HepG2 (cell line): ENCODE results near the gene VPREB3. TPM values are rescaled to one million over a fixed set of nuclear protein-coding genes. Genes with fewer than 3 reads are reported as not detected.

ENCODE experiments used
- ARNT2 ChIP-seq: sonication (generic); formaldehyde crosslinking; IDR thresholded peaks from 2 replicates; pipeline ENCODE4 v1.8.0; 2022; ENCODE audit warnings: mild to moderate bottlenecking, low read depth, missing genetic modification reagents, moderate library complexity
- GMEB1 ChIP-seq: sonication (generic); formaldehyde crosslinking; IDR thresholded peaks from 2 replicates; pipeline ENCODE4 v1.5.1; 2020; ENCODE audit warnings: missing genetic modification reagents, mild to moderate bottlenecking, borderline replicate concordance
- KDM4B ChIP-seq: sonication (generic); formaldehyde crosslinking; IDR thresholded peaks from 2 replicates; pipeline ENCODE4 v1.4.0; 2020; ENCODE audit warnings: missing genetic modification reagents
- MAF1 ChIP-seq: sonication (generic); formaldehyde crosslinking; IDR thresholded peaks from 2 replicates; pipeline ENCODE4 v1.5.0; 2020; ENCODE audit warnings: missing genetic modification reagents, borderline replicate concordance
- RFXAP ChIP-seq: sonication (generic); formaldehyde crosslinking; IDR thresholded peaks from 2 replicates; pipeline ENCODE4 v1.4.0; 2020; ENCODE audit warnings: missing genetic modification reagents, borderline replicate concordance
- SALL1 ChIP-seq: sonication (generic); formaldehyde crosslinking; IDR thresholded peaks from 2 replicates; pipeline ENCODE4 v1.8.0; 2022; ENCODE audit warnings: mild to moderate bottlenecking, missing genetic modification reagents
- SOX6 ChIP-seq, 2 experiments: fragments of 450-650 bp in 1 of 2; sonication (generic) in 1 of 2; formaldehyde crosslinking in 1 of 2; IDR thresholded peaks; 2 replicates each; pipeline versions ENCODE4 v1.4.0 to v1.6.1; 2017 to 2020; ENCODE audit warnings: antibody characterized with exemption in 1 of 2, mild to moderate bottlenecking in 1 of 2, missing genetic modification reagents in 1 of 2
- SPEN ChIP-seq: sonication (generic); formaldehyde crosslinking; IDR thresholded peaks from 2 replicates; pipeline ENCODE4 v1.5.1; 2020; ENCODE audit warnings: low read depth, mild to moderate bottlenecking, missing genetic modification reagents
- SRF ChIP-seq: IDR thresholded peaks from 2 replicates; pipeline ENCODE4 v1.6.1; 2011; ENCODE audit warnings: mild to moderate bottlenecking, low read depth, low read length, moderate library complexity
- ZNF264 ChIP-seq: sonication (generic); formaldehyde crosslinking; IDR thresholded peaks from 2 replicates; pipeline ENCODE4 v1.4.0; 2020; ENCODE audit warnings: missing genetic modification reagents
- ZNF343 ChIP-seq: sonication (generic); formaldehyde crosslinking; IDR thresholded peaks from 2 replicates; pipeline ENCODE4 v1.4.0; 2020; ENCODE audit warnings: mild to moderate bottlenecking, missing genetic modification reagents
- ZNF446 ChIP-seq: sonication (generic); formaldehyde crosslinking; IDR thresholded peaks from 2 replicates; pipeline ENCODE4 v1.5.0; 2020; ENCODE audit warnings: mild to moderate bottlenecking, missing genetic modification reagents
- ZNF816 ChIP-seq: sonication (generic); formaldehyde crosslinking; IDR thresholded peaks from 2 replicates; pipeline ENCODE4 v1.8.0; 2022; ENCODE audit warnings: missing genetic modification reagents, mild to moderate bottlenecking, borderline replicate concordance
- ZSCAN29 ChIP-seq: sonication (generic); formaldehyde crosslinking; conservative IDR thresholded peaks from 2 replicates; pipeline ENCODE4 v1.4.0; 2020; ENCODE audit warnings: mild to moderate bottlenecking, missing genetic modification reagents
- polyA plus RNA-seq, 8 experiments: library from polyadenylated mRNA; depleted of rRNA in 3 of 8; stranded (reverse) in 7 of 8; unstranded in 1 of 8; fragments of >200 nt; fragmentation: Illumina TruSeq in 4 of 8; extraction: Trizol in 4 of 8; gene quantifications; 2 replicates each; pipeline versions ENCODE4 v1.2.1 to v1.2.3, GENCODE V29; 2011 to 2016; ENCODE audit warnings: low read depth in 4 of 8, missing spikeins in 1 of 8, mixed read lengths in 1 of 8; ENCODE audit not compliant: insufficient read depth in 1 of 8
- total RNA-seq, 5 experiments: library from RNA; depleted of rRNA; stranded (reverse); fragments of >200 nt; fragmentation: Illumina TruSeq; extraction: Trizol; gene quantifications; 2 replicates each; pipeline ENCODE4 v1.2.3, GENCODE V29; 2016; ENCODE audit warnings: low read depth in 1 of 5
- TF ChIP-seq, protein P1 (sequence below), 2 experiments: sonication (generic) in 1 of 2; formaldehyde crosslinking in 1 of 2; IDR thresholded peaks; 2 replicates each; pipeline versions ENCODE4 v1.4.0 to v1.6.1; 2016 to 2020; ENCODE audit warnings: borderline replicate concordance in 1 of 2, low read depth in 1 of 2, mild to moderate bottlenecking in 1 of 2, missing genetic modification reagents in 1 of 2
- TF ChIP-seq, protein P2 (sequence below): sonication (generic); formaldehyde crosslinking; IDR thresholded peaks from 2 replicates; pipeline ENCODE4 v1.4.0; 2020; ENCODE audit warnings: missing genetic modification reagents

VPREB3 gene
- total and polyA plus RNA-seq, 2 of the 13 experiments (the other 11 are each of a cell fraction or from before 2014, with no cell fraction given): 0.22 TPM; not detected in 1

- TF ChIP-seq GMEB1 (CRISPR knock-in tag) (peak; percentile 92), ZNF446 (CRISPR knock-in tag) (peak; percentile 65; the same call in 1 of the 2 replicates), ZNF264 (CRISPR knock-in tag) (0 out of 2 replicates have a peak, but pooled peaks have one; percentile 23), SRF (no peak), SPEN (CRISPR knock-in tag) (peak; percentile 28), ZNF816 (no peak), MAF1 (CRISPR knock-in tag) (0 out of 2 replicates have a peak, but pooled peaks have one; percentile 25), KDM4B (CRISPR knock-in tag) (no peak), ZNF343 (CRISPR knock-in tag) (peak; percentile 14; the same call in 1 of the 2 replicates), ARNT2 (CRISPR knock-in tag) (peak; percentile 31; the same call in 1 of the 2 replicates), SOX6 (IDR thresholded peaks at IDR 0.05) (no peak), SOX6 (CRISPR knock-in tag; IDR thresholded peaks at IDR 0.05) (peak; percentile 26), ZSCAN29 (CRISPR knock-in tag) (peak; percentile 66; the same call in 1 of the 2 replicates), SALL1 (CRISPR knock-in tag) (peak; percentile 31; the same call in 1 of the 2 replicates), RFXAP (CRISPR knock-in tag) (peak; percentile 42; the same call in 1 of the 2 replicates)
- TF ChIP-seq, protein P1, sequence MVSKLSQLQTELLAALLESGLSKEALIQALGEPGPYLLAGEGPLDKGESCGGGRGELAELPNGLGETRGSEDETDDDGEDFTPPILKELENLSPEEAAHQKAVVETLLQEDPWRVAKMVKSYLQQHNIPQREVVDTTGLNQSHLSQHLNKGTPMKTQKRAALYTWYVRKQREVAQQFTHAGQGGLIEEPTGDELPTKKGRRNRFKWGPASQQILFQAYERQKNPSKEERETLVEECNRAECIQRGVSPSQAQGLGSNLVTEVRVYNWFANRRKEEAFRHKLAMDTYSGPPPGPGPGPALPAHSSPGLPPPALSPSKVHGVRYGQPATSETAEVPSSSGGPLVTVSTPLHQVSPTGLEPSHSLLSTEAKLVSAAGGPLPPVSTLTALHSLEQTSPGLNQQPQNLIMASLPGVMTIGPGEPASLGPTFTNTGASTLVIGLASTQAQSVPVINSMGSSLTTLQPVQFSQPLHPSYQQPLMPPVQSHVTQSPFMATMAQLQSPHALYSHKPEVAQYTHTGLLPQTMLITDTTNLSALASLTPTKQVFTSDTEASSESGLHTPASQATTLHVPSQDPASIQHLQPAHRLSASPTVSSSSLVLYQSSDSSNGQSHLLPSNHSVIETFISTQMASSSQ (IDR thresholded peaks at IDR 0.05; ENCODE audit: low read depth): no peak
- TF ChIP-seq, protein P1 (CRISPR knock-in tag; IDR thresholded peaks at IDR 0.05; ENCODE audit: borderline replicate concordance): no peak
- TF ChIP-seq, protein P2, sequence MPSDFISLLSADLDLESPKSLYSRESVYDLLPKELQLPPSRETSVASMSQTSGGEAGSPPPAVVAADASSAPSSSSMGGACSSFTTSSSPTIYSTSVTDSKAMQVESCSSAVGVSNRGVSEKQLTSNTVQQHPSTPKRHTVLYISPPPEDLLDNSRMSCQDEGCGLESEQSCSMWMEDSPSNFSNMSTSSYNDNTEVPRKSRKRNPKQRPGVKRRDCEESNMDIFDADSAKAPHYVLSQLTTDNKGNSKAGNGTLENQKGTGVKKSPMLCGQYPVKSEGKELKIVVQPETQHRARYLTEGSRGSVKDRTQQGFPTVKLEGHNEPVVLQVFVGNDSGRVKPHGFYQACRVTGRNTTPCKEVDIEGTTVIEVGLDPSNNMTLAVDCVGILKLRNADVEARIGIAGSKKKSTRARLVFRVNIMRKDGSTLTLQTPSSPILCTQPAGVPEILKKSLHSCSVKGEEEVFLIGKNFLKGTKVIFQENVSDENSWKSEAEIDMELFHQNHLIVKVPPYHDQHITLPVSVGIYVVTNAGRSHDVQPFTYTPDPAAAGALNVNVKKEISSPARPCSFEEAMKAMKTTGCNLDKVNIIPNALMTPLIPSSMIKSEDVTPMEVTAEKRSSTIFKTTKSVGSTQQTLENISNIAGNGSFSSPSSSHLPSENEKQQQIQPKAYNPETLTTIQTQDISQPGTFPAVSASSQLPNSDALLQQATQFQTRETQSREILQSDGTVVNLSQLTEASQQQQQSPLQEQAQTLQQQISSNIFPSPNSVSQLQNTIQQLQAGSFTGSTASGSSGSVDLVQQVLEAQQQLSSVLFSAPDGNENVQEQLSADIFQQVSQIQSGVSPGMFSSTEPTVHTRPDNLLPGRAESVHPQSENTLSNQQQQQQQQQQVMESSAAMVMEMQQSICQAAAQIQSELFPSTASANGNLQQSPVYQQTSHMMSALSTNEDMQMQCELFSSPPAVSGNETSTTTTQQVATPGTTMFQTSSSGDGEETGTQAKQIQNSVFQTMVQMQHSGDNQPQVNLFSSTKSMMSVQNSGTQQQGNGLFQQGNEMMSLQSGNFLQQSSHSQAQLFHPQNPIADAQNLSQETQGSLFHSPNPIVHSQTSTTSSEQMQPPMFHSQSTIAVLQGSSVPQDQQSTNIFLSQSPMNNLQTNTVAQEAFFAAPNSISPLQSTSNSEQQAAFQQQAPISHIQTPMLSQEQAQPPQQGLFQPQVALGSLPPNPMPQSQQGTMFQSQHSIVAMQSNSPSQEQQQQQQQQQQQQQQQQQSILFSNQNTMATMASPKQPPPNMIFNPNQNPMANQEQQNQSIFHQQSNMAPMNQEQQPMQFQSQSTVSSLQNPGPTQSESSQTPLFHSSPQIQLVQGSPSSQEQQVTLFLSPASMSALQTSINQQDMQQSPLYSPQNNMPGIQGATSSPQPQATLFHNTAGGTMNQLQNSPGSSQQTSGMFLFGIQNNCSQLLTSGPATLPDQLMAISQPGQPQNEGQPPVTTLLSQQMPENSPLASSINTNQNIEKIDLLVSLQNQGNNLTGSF (CRISPR knock-in tag): peak; percentile 64; the same call in 1 of the 2 replicates
These were observed 32.8 kb upstream of the VPREB3 start, which contains the start of gene SMARCB1 (continued) for GRCh38 chr22:23786752-23787599.
